Glomerular visceral epithelial cell (primary cell): ENCODE results near the gene TNIP2.
A peak's percentile ranks its signal among the peaks of the same experiment; 100 is the strongest.
"Not testable (repeated sequence)": the region's sequence is repeated elsewhere in the genome, so short reads cannot be mapped to it uniquely, and the experiment has no call there.

Source experiments
- DNase-seq: peaks from one replicate; pipeline ENCODE4 v3.0.0-alpha.2; 2016; ENCODE audit errors: extremely low spot score

Gene TNIP2

GRCh38 chr4:2771264-2771663 lies 15.1 kb upstream of the TNIP2 start:
- DNase-seq, result no peak

DNA sequence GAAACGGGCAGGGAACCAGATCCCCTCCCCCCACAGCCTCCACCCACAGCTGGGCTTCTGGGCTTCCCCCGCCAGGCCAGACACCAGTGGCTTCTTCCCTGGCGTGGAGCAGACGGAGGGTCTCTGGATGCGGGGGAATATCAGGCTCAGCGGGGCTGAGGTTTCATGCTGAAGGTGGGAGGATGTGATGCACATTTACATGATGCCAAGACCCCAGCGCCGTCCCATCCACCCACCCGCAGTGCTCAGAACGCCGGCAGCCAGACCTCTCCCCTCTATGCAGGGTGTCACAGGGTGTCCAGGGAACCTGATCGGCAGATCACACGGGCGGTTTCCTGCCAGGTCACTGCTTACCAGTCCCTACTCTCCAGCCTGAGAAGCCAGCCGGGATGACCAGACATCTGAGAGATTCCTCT lies 12.8 kb upstream of the TNIP2 start:
- DNase-seq, result no peak

- DNase-seq, result no peak
Observed at GRCh38 chr4:2768124-2768523, 12.0 kb upstream of the TNIP2 start.

GRCh38 chr4:2767705-2768074 lies 11.6 kb upstream of the TNIP2 start:
- no peak for DNase-seq

- DNase-seq, result no peak
Observed at GRCh38 chr4:2767046-2767704, 11.0 kb upstream of the TNIP2 start.

DNA sequence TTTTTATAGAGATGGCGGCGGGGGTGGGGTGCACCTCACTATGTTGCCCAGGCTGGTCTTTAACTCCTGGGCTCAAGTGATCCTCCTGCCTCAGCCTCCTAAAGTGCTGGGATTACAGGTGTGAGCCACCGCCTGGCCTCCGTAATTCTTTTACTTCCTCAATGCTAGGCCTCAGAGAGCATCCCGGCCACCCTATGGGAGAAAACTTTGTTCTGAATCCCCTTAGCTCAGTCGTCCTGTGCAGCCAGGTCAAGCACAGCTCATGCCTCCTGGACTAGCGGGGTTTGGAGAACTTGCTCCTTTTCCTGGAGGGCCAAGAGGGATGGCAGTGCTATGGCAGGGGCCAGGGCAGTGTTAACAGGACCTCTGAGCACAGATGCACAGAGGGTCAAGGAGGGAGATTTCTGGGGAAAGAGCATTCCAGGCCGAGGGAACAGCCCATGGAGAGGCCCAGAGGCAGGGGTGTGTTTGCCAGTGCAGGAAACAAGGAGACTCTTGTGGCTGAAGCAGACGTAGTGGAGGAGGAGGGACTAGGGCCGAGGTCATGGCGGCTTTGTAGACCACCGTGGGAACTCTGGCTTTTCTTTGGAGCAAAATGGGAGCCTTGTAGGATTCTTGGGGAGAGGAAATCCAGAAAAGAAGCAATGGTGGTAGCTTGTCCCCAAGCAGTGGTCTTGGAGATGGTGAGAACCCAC lies 9.8 kb upstream of the TNIP2 start:
- no peak for DNase-seq

DNA sequence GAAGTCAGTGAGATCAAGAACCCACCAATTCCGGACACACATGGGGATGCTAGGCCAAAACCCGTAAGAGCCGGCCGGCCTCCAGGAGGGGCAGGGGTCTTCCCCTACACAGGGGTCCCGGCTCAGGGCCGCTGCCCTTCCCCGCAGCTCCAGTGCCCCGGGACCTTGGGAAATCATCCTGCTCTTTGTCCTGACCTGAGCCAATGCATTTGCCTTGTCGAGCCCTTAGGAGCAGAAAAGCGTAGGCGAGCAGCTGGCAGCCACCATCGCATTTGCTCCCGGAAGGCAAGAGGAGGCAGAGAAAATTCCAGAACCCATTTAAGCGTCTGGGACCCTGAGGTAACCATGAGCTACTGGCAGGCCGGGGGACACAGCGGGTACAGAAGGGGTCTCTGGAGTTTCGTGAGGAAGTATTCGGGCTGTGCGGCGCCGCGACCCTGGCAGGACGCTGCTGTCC lies 7.4 kb upstream of the TNIP2 start:
- no peak for DNase-seq

- not testable (repeated sequence) for DNase-seq
Observed at GRCh38 chr4:2762486-2763370, 6.6 kb upstream of the TNIP2 start.

GRCh38 chr4:2762048-2762447 lies 5.9 kb upstream of the TNIP2 start:
- DNase-seq, result no peak

DNA sequence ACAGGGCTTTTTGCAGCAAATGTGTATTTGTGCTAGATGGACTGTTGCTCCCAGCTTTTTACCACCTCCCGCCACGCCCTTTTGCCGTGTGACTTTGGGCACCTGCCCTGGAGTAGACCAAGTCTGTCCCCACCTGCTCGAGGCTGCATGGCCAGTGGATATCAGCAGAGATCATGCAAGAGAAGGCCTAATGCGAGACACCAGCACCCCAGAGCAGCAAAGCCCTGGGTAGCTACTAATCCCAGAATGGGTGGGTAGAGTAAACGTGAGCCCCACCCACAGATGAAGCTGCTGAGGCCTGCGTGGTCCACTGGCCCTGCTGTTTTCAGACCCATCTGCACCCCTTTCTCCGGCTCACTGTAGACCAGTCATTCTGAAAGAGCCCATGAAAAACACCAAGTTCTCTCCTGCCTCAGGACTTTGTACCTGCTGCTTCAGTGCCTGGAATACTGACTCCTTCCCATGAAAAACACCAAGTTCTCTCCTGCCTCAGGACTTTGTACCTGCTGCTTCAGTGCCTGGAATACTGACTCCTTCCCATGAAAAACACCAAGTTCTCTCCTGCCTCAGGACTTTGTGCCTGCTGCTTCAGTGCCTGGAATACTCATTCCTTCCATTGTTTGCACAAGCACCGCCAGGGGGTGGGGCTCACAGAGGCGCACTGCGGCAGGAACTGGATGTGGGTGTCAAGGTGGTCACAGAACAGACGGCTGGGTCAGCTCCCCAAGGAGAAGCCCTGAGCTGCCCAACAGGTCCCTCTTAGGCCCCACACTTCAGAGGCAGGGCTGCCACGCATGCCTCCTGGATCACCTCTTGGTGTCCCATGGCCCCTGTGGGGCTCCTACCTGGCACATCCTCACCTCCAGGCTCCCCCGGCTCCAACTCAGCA lies 5.1 kb upstream of the TNIP2 start:
- no peak for DNase-seq

DNA sequence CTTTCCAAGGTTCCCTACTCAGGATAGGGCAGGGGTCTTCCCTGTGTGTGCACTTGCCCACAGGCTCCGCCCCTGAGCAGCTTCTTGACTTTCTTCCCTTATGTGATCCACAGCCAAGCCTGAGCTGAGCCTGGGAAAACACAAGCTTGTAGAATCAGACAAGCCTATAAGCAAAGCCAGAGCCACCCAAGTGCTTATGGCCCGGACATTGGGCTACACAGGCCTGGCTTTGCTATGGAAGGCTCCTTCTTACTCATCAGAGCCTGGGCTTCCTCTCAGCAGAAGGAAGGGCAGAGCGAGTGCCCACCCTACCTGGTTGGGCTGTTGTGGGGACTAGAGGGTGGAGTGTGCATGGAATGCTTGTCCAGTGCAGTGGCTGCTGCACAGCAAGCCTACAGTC lies 1.3 kb upstream of the TNIP2 start:
- DNase-seq, result no peak

- DNase-seq, result no peak
Observed at GRCh38 chr4:2756691-2757350, 685 bp upstream of the TNIP2 start.

GRCh38 chr4:2754848-2755819 lies 1.0 kb downstream of the TNIP2 start:
- DNase-seq, result no peak

DNA sequence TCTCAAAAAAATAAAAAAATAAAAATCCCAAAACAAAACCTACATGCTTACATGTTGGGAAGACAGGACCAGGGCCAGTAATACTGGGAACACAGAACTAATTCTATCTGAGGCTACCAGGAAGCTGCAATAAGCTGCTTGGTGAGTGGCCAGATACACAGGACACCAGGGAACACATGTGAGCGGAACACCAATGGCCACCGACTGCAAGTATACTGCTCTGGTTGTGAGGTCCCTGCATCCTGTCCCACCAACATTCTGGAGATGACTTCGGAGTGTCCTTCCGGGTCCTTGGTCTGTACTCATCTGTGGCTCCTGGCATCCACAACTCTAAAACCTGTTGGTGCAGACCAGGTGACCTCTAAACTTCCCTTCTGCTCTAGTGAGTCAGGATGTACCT lies 2.7 kb downstream of the TNIP2 start:
- DNase-seq, result no peak

DNA sequence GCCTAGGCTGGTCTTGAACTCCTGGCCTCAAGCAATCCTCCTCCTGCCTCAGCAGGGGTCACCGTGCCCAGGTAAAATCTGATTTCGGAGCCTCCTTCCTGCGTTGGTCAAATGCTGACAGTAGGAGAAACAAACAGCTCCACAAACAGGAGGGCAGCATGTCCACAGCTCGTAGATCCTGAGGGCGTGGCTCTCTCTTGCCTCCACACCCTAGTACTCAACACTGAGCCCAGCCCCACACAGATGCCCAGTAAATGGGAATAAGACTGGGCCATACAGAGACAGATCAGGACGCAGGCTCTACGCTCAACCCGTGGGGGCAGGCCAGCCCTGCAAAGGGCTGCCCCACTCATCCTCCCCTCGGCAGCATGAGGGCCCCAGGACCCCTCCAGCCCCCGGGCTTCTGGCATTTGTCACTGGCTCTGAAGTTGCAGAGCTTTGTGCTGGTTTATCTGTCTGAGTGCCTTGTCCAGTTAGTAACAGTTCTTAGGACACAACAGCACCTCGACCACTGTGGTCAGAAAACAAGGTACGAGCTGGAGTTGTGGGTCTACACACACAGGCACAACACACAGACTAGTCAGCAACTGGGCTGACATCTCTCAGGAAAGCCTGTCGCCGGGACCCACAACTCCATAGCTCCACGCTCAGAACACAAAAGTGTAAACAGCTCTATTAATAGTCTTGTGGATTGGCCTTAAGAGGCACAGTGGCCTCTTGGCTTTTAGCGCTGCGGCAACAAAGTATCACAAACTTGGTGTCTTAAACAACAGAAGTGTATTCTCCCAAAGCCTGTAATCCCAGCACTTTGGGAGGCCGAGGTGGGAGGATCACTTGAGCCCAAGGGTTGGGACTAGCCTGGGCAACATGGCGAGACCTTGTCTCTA lies 5.2 kb downstream of the TNIP2 start:
- no peak for DNase-seq

DNA sequence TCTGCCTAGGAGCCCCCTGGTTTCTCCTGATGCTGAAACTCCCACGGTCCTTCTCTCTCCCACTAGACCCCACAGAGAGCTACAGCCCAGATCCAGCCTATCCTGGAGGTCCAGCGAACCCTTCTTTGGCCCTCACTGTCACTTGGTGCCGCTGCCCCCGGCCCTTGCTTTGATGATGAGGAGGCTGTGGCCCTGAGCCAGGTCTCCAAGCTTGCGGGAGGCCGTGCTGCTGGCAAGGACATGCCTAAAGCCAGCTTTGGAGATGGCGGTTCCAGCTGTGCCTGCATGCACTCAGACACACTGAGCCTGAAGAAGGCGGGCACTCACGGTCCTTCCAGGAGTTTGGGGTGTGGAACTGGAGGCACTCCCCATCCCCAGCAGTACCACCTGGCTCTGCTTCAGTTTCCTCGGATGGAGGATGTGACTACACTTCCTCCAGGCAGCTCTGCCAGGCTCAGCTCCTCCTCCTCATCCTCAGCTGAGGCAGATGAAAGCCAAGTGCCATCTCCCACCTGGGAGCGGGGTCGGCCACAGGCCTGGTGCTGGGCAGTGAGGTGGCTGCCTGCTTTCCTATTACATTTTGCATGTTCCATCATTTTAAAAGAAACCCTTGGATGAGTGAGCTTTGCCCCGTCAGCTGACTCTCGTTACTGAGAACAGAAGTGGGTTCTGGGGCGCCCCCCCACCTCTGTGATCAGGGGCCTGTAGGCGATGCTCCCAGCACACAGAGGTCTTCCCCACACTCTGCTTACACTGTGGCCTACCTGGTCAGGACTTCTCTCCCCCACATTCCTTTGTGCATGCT lies 9.0 kb downstream of the TNIP2 start:
- no peak for DNase-seq

GRCh38 chr4:2745981-2746806 lies 9.9 kb downstream of the TNIP2 start:
- peak; percentile 68 for DNase-seq
